HG03097 (cell line): Measurements from ENCODE around the gene CHCHD2.
"Not testable (repeated sequence)": the region's sequence is repeated elsewhere in the genome, so short reads cannot be mapped to it uniquely, and the experiment has no call there.

Experiments used
- ATAC-seq: cut with Tn5 transposase; IDR thresholded peaks from one replicate; pipeline ENCODE4 v1.9.1; 2021; ENCODE audit not compliant: unreplicated experiment, low FRiP score

CHCHD2 gene, protein sequence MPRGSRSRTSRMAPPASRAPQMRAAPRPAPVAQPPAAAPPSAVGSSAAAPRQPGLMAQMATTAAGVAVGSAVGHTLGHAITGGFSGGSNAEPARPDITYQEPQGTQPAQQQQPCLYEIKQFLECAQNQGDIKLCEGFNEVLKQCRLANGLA

DNA sequence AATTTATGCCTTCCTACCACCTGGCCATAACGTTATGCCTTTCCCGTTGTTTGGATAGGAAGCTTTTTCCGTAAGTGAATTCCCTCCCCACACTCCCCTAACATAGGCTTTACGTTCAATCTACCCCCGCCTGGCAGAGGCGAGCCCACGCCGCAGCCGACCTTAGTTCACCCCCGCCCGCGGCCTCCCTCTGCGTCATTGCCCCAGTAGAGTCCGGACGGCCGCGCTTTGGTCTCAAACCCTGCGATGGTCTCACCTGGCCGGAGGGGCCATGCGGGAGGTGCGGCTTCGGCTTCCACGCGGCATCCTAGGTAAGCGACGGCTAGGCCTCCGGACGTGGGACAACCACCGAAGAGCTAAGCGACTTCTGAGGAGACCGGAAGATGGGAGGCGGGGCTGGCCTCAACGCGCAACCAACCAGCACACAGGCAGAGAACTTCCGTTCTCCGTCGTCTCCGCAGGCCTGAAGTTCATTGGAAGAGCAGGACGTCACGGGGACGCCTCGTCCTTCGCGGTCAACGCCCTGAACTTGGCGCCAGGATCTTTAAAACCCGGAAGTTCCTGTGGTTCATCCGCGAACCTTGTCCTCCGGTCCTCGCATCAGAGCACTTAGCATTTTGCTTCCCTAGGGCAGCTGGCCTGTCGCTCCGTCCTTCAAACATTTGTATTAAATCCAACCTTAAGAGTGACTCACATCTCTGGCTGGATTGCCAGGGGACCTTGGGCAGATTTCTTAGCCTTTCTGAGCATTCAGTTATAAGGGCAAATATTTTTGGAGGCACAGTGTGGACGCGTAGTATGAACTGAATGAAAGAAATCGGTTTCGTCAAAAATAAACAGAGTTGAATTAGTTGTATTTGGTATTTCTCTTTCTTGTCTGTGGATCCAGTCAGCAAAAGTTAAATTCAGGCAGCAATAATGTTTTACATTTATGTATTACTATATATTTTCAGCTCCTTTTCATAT, at the start of gene CHCHD2:
Gene CHCHD2, minus strand, starts transcription at position 369 of the 966 bp plus-strand sequence. Its CDS starts 63 bp downstream, at position 306.
- peak; percentile 100 for ATAC-seq

DNA sequence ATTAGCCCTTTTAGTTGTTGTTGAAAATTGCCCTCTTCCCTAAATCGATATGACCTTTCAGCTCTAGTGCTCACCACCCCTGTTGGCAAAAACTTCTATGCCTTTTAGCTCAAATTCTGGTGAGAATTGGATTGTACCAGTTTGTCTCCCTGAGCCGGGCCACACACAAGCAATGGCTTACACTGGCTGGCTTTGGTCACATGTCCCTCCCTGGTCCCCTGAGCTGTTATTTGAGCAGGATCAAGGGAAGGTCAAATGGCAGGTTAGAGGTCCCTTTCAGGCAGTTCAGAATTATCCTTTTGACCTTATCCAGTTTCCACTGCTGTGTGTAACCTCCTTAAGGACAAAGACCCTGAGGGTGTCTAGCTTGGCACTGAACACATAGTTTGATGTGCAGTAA, 24.8 kb upstream of the CHCHD2 start:
- ATAC-seq: not testable (repeated sequence)

DNA sequence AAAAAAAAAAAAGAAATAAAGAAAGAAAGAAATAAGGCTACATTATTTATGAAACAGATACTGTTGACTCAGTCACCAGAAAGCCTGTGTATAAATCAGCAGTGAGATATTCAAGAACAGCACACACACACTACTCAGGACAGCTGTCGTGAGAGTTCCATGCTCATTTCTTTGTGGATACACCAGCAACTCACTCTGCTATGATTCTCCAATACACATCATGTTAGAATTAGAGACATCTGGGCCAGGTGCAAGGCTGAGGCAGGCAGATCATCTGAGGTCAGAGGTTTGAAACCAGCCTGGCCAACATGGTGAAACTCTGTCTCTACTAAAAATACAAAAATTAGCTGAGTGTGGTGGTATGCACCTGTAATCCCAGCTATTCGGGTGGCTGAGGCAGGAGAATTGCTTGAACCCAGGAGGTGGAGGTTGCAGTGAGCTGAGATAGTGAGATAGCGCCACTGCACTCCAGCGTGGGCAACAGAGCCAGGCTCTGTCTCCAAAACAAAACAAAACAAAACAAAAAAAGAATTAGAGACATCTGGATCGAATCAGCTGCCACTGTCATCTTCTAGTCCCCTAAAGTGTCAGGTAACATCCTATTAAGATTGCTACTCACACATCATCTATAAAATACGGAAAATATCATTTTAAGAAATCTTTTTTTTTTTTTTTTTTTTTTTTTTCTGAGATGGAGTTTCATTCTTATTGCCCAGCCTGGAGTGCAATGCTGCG, 21.1 kb upstream of the CHCHD2 start:
- ATAC-seq: no peak

DNA sequence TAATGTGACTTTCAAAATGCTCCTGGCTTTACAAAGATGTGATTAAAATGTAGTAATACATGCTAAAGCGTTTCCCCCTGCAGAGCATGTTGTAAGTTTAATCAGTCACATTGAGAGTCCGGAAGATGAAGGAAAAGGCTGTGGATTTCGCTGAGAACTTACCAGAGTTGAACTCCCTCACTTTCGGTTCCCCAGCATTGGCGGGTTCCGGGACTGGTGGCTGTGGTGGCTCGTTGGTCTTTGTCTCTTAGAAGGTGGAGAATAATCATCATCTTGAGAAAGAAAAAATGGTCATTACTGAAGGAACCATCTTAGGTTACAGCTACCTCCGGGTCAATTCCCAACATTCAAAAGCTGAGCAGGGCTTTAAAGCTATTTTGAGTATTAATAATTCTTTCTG, 19.6 kb upstream of the CHCHD2 start:
- ATAC-seq: no peak

- ATAC-seq: no peak
Observed at GRCh38 chr7:56124981-56125380, 18.7 kb upstream of the CHCHD2 start.

DNA sequence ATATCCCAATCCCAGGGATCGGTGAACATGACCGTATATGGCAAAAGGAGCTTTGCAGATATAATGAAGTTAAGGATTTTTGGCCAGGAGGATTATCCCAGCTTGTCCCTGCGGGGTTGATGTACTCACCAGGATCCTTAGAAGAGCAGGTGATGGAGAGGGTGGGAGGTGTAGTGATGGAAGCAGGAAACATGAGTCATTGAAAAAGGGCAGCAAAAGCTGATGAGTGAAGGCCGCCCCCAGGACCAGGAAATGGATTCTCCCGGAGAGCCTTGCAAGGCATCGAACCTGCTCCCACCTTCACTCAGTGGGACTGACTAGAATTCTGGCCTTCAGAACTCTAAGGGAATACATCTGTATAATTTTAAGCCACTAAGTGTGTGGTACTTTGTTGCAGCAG, 15.2 kb upstream of the CHCHD2 start:
- no peak for ATAC-seq

DNA sequence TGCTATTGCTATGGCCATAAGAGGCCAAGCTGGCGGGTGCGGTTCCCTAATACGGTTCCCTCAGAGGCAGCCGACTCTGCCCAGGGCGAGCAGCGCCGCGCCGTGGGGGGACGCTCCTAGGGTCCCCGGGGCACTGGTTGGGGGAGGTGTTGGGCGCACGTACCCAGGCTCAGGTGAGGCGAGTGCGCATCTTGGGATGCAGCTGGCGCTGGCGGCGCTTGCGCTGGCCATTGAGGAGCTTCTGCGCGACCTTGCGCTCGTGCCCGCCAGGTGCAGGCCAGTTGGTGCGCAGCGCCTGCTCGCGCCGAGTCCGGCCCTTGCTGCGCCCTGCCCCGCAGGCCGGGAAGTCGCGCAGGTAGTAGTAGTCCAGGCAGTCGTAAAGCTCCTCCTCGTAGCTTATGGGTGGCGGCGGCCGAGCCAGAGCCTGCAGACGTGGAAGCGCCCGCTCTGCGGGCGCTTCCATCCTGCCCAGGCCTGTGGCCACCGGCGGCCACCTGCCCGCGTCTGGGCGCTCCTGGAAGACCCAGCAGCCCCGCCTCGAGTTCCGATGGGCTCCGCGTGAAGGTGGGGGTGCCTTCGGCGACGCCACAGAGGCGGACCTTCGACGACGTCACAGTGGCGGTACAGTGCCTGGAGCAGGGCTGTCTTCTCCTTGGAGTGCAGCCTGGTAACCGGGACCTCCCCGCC, 9.7 kb upstream of the CHCHD2 start, which contains the start of gene NUPR2:
Gene NUPR2, minus strand, starts transcription at position 566 of the 687 bp plus-strand sequence. Its CDS starts 103 bp downstream, at position 463.
- ATAC-seq: no peak

GRCh38 chr7:56112244-56112643, 6.0 kb upstream of the CHCHD2 start:
- ATAC-seq: not testable (repeated sequence)

DNA sequence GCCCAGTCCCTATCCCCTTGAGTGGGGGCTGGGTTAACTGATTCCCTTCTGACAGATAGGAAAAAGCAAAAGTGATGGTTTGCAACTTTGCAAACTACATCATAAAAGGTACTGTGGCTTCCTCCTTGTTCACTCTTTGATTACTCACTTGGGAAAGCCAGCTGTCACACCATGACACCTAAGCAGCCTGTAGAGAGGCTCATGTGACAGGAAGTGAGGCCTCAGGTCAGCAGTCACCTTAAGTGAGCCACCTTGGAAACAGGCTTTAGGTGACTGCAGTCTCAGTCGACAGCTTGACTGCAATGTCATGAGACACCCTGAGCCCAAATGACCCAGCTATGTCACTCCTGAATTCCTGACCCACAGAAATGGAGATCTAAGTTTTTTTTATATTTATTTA, 4.3 kb upstream of the CHCHD2 start:
- no peak for ATAC-seq

GRCh38 chr7:56107954-56108258, 1.6 kb upstream of the CHCHD2 start:
- ATAC-seq: no peak

GRCh38 chr7:56105508-56105907, 768 bp downstream of the CHCHD2 start:
- ATAC-seq: no peak

DNA sequence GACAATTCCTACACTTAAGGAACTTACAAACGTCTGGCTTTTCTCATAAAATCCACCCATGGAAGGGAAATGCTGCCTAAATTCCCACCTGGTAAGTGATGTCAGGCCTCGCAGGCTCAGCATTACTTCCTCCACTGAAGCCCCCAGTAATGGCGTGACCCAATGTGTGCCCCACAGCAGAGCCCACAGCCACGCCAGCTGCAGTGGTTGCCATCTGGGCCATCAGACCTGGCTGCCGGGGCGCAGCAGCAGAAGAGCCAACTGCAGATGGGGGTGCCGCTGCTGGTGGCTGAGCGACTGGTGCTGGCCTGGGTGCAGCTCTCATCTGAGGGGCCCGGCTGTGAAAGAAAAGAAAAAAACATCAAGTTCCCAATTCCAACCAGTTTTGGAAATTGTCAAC, 2.1 kb downstream of the CHCHD2 start:
- ATAC-seq: not testable (repeated sequence)

DNA sequence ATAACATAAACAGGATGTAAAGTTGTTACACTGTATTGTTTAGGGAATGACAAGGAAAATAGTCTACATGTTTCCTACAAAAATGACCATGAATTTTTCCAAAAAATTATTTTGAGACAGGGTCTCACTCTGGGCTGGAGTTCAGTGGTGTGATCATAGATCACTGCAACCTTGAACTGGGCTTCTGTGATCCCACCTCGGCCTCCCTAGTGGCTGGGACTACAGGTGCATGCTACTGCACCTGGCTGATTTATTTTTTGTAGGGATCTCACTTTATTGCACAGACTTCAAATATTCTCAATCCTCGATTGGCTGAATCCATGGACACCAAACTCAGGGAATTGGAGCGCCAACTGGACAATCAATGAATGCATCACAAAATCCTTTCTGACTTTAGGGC, 6.6 kb downstream of the CHCHD2 start:
- no peak for ATAC-seq

DNA sequence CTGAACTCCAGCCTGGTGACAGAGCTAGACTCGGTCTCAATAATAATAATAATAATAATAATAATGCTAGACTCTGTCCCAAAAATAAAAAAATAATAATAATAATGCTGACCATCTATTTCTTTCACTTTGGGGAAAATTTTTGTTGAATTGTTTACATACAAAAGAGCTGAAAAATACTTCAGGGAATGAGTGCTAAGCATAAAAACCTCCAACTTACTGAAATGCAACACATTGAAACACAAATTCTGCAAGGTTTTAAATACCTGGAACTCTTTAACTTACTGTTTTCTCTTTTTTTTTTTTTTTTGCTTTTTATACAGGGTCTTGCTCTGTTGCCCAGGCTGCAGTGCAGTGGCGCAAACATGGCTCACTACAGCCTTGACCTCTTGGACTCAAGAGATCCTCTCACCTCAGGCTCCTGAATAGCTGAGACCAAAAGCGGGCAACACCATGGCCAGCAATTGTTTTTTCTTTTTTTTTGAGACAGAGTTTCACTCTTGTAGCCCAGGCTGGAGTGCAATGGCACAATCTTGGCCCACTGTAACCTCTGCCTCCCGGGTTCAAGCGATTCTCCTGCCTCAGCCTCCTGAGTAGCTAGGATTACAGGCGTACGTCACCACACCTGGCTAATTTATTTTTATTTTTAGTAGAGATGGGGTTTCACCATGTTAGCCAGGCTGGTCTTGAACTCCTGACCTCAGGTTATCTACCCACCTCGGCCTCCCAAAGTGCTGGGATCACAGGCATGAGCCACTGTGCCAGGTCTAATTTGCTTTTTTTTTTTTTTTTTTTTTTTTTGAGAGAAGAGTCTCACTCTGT, 7.9 kb downstream of the CHCHD2 start:
- not testable (repeated sequence) for ATAC-seq

GRCh38 chr7:56097700-56098099, 8.6 kb downstream of the CHCHD2 start:
- ATAC-seq: no peak

- ATAC-seq: no peak
Observed at GRCh38 chr7:56092789-56093531, 13.3 kb downstream of the CHCHD2 start, which contains the start of gene PHKG1. Gene PHKG1 (minus strand): TSS chr7:56092952. CDS start chr7:56088941, 4,011 bp downstream.

- not testable (repeated sequence) for ATAC-seq
Observed at GRCh38 chr7:56092388-56092787, 13.9 kb downstream of the CHCHD2 start.

- no peak for ATAC-seq
Observed at GRCh38 chr7:56091591-56091990, 14.7 kb downstream of the CHCHD2 start.

GRCh38 chr7:56087445-56087844, 18.8 kb downstream of the CHCHD2 start:
- ATAC-seq: no peak
